Rectal smooth muscle tissue (tissue), 1 donor: ENCODE data around the gene ANKRD60.

ENCODE experiments used
- H3K27ac ChIP-seq: one replicate; pipeline ENCODE4 v1.7.0; 2013; ENCODE audit warnings: low read depth, low read length, inconsistent platforms
- H3K27me3 ChIP-seq: one replicate; pipeline ENCODE4 v1.7.0; 2013; ENCODE audit warnings: low read length; ENCODE audit not compliant: control insufficient read depth, insufficient read depth
- H3K36me3 ChIP-seq: one replicate; pipeline ENCODE4 v1.7.0; 2013; ENCODE audit warnings: low read length; ENCODE audit not compliant: control insufficient read depth, insufficient read depth
- H3K4me1 ChIP-seq: one replicate; pipeline ENCODE4 v1.7.0; 2013; ENCODE audit warnings: low read length; ENCODE audit not compliant: control insufficient read depth, insufficient read depth
- H3K4me3 ChIP-seq: one replicate; pipeline ENCODE4 v1.7.0; 2013; ENCODE audit warnings: low read length
- H3K9ac ChIP-seq: one replicate; pipeline ENCODE4 v1.7.0; 2013; ENCODE audit warnings: low read length

The ANKRD60 gene

GRCh38 chr20:58240471-58240870 is 12.0 kb upstream of the ANKRD60 start:
- H3K4me3 ChIP-seq, result no peak overlapping the region
- no peak overlapping the region for H3K9ac ChIP-seq
- H3K4me1 ChIP-seq, result no peaks in the 10 kb centered on the region
- H3K27ac ChIP-seq, result no peak overlapping the region
- no peaks in the 10 kb centered on the region for H3K27me3 ChIP-seq
- peaks cover 11% of the 10 kb centered on the region for H3K36me3 ChIP-seq

- Histone ChIP-seq H3K27me3 (no peaks in the 10 kb centered on the region), H3K36me3 (peaks cover 6% of the 10 kb centered on the region), H3K4me1 (no peaks in the 10 kb centered on the region), H3K27ac (no peak overlapping the region), H3K4me3 (no peak overlapping the region), H3K9ac (no peak overlapping the region)
Measured at GRCh38 chr20:58239216-58239615, 10.8 kb upstream of the ANKRD60 start.

DNA sequence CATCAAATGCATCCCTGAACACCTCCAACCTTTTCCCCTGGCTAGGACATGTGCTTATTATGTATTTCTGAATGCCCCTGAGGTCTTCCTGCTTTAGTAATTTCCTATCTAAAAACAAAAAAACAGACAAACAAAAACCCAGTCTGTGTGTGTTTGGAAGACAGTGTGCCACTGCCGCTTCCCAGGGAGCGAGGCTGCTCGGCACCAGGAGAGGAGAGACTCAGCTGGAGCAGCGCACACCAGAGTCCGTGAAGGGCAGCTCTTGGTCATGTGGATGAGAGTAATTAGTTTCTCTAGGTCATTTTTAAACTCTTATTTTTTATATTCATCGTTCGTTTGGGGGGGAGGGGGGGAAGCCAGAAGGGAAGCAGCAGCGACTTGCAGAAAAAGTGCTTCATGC is 10.0 kb upstream of the ANKRD60 start:
- Histone ChIP-seq H3K9ac (no peak overlapping the region), H3K27ac (no peak overlapping the region), H3K4me1 (no peaks in the 10 kb centered on the region), H3K36me3 (peaks cover 6% of the 10 kb centered on the region), H3K4me3 (no peak overlapping the region), H3K27me3 (no peaks in the 10 kb centered on the region)

DNA sequence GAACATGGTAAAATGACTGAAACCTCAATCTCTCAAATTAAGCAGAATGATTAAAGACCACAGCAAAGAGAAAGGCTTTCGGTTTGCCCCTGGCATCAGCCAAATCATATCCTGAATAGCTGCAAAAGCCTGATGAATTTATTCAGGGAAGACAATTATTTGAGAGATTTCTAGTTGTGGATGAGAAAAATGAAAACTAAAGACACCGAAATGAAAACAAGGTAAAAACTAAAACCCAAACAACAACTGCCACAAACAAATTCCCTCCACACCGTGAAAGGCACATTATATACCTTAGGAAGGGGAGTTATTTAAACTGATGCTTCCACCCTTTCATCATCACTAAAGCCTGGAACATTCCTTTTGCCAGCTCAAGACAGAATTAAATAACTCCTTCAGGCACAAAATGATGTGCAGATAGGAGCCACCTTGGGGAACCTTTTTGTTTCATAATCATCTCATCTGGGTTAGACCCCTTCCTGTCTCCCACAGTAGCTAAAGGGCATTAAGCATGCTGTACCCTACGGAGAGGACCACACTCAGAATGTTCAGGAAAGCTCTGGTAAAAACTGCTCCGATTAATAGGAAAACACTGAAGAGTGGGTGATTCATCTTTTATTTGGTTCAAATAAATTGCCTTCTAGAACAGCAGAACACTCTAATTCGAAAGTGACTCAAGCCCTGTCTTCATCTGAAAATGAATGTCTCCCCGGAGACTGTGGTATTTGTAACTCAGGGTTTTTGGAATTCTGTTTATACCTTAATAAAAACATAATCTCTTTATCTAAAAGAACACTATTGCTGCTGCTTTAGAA is 9.1 kb upstream of the ANKRD60 start:
- Histone ChIP-seq H3K36me3 (peaks cover 6% of the 10 kb centered on the region), H3K4me1 (no peaks in the 10 kb centered on the region), H3K27me3 (no peaks in the 10 kb centered on the region), H3K27ac (no peak overlapping the region), H3K4me3 (no peak overlapping the region), H3K9ac (no peak overlapping the region)

DNA sequence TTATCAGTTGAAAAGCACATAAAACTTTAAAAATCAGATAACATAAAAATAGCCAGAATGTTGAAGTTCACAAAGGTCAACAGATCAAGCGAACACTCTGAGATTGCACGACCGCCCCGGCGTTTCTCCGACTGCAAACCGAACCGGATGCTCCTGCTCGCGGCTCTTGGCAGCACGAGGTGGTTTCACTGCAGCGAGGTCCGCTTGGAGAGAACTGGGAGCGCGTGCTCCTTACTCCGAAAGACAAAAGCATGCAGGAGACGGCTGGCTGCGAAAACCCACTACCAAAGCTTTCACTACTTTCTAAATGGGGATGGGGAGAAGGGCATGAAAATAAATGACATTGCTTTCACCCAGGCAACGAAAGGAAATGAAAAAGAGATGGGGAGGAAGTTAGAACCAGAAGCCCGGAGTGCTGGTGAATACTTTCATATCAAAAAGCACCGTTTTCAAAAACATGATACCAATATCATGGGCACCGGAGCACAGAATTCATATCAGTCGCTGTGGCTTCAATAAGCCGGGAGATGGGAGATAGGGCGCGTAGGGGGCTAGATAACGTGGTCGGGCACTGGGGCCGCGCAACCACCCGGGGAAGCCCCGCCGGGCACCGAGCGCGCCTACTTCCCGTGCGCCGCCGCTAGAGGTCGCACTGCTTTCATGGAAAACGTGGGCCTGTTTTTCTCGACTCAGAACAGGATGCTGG is 8.3 kb upstream of the ANKRD60 start:
- no peak overlapping the region for H3K27ac ChIP-seq
- peak overlapping the region; percentile 68 for H3K4me3 ChIP-seq
- H3K27me3 ChIP-seq, result no peaks in the 10 kb centered on the region
- no peak overlapping the region for H3K9ac ChIP-seq
- peaks cover 6% of the 10 kb centered on the region for H3K36me3 ChIP-seq
- H3K4me1 ChIP-seq, result no peaks in the 10 kb centered on the region

GRCh38 chr20:58235010-58235409 is 6.6 kb upstream of the ANKRD60 start:
- H3K27ac ChIP-seq, result no peak overlapping the region
- no peak overlapping the region for H3K4me3 ChIP-seq
- peaks cover 6% of the 10 kb centered on the region for H3K36me3 ChIP-seq
- H3K27me3 ChIP-seq, result no peaks in the 10 kb centered on the region
- no peaks in the 10 kb centered on the region for H3K4me1 ChIP-seq
- no peak overlapping the region for H3K9ac ChIP-seq

DNA sequence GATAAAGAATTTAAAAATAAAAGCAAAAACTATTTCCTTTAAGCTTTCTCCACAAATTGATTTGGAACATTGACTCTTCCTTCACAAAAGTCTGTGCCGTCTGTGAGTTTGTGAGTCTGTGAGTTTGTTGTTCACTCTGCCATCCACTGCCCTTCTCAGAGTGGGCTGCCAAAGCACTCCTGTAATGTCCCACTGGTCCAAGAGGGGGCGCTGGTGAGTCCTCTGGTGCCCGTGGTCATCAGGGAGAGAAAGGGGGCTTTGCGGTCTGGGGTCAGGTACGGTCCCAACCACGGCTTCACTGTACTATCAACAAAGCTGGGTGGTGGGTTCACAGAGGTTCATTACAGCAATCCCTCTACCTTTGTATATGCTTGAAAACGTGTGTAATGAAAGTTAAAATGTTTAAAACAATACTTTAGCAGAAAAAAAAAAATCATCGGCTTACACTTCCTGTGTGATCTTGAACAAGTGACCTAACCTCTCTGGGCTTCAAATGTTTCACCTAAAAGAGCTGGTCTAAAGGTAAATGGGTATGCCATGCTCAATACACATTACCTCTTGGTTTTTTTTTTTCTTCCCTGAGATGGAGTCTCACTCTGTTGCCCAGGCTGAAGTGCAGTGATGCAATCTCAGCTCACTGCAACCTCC is 5.6 kb upstream of the ANKRD60 start:
- Histone ChIP-seq H3K4me1 (no peaks in the 10 kb centered on the region), H3K36me3 (no peaks in the 10 kb centered on the region), H3K27me3 (peaks cover under 1% of the 10 kb centered on the region), H3K9ac (no peak overlapping the region), H3K27ac (no peak overlapping the region), H3K4me3 (no peak overlapping the region)

DNA sequence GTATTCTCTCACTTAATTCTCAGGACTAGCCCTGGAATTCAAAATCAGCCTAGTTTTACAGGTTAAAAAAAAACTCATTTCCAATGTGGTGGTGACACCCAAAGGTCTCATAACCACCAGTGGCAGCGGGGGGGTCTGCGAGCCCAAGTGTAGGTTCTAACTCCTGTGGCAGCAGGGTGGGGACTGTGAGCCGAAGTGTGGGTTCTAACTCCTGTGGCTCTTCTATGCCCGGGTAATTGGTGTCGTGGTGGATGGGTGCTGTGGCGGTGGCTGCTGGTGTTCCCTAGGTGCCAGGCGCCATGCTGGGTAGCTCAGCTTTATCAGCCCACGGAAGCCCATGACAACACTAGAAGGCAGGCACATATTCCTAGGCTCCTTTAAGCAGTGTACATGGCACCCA is 4.9 kb upstream of the ANKRD60 start:
- Histone ChIP-seq H3K9ac (no peak overlapping the region), H3K27ac (no peak overlapping the region)

GRCh38 chr20:58231683-58232082 is 3.2 kb upstream of the ANKRD60 start:
- H3K36me3 ChIP-seq, result no peaks in the 10 kb centered on the region
- no peak overlapping the region for H3K4me3 ChIP-seq
- H3K27me3 ChIP-seq, result peaks cover 15% of the 10 kb centered on the region
- peaks cover 3% of the 10 kb centered on the region for H3K4me1 ChIP-seq
- no peak overlapping the region for H3K27ac ChIP-seq
- H3K9ac ChIP-seq, result no peak overlapping the region

More for the DNA sequence above, 4.9 kb upstream of the ANKRD60 start:
- H3K4me1 ChIP-seq, result peaks cover 3% of the 10 kb centered on the region
- no peaks in the 10 kb centered on the region for H3K36me3 ChIP-seq
- H3K4me3 ChIP-seq, result no peak overlapping the region
- peaks cover 4% of the 10 kb centered on the region for H3K27me3 ChIP-seq

GRCh38 chr20:58229198-58229798 is 845 bp upstream of the ANKRD60 start:
- H3K4me1 ChIP-seq, result peaks cover 3% of the 10 kb centered on the region
- H3K27ac ChIP-seq, result no peak overlapping the region
- peaks cover 15% of the 10 kb centered on the region for H3K27me3 ChIP-seq
- no peak overlapping the region for H3K9ac ChIP-seq
- no peak overlapping the region for H3K4me3 ChIP-seq
- H3K36me3 ChIP-seq, result no peaks in the 10 kb centered on the region

DNA sequence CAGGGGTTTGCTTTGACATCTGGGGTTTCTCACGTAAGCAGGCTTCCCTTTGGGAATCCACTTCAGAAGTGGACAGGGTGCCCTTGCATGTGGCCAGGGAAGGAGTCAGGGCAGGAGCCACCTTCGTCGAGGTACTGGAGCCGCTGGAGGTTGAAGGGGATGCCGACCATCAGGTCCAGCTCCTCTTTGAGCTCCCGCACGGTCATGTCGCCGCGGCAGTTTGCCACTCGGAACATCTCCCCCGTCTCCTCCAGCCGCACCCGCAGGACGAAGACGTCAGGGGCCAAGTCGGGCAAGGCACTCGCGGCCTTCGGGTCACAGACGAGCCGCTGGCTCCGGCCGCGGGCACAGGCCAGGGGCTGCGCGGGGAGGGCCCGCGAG is 360 bp downstream of the ANKRD60 start:
- no peaks in the 10 kb centered on the region for H3K36me3 ChIP-seq
- peaks cover 15% of the 10 kb centered on the region for H3K27me3 ChIP-seq
- H3K27ac ChIP-seq, result no peak overlapping the region
- H3K4me1 ChIP-seq, result peaks cover 3% of the 10 kb centered on the region
- H3K9ac ChIP-seq, result no peak overlapping the region
- peak overlapping the region; percentile 33 for H3K4me3 ChIP-seq

DNA sequence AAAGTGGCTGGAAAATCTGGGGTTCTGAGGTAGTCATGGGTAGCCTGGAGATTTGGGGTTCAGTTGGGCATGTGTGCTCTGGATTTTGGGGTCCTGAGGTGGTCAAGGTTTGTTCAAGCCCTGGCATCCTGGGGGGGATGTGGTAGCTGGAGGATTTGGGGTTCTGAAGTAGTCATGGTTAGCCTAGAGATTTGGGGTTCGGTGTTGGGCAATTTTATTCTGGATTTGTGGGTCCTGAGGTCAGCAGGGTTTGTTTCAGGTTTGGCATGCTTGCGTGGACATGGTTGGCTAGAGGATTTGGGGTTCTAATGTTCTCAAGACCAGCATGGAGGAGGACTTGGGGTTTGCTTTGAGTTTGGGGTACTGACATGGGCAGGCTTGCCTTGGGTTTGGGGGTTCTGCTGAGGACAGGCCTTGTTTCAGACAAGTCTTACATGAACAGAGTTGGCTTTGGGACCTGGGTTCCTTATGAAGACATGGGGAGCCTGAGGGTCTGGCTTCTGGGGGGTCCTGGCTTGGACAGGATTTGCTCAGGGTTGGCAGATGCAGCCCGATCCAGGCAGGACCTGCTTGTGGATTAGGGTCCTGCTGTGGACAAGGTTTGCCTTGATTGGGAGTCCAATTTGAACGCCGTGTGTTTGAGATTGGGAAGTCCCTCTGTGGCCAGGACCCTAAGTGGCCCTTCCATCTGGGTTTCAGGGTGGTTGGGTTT is 906 bp downstream of the ANKRD60 start:
- H3K4me3 ChIP-seq, result no peak overlapping the region
- H3K36me3 ChIP-seq, result no peaks in the 10 kb centered on the region
- no peak overlapping the region for H3K27ac ChIP-seq
- peaks cover 15% of the 10 kb centered on the region for H3K27me3 ChIP-seq
- H3K4me1 ChIP-seq, result peaks cover 3% of the 10 kb centered on the region
- no peak overlapping the region for H3K9ac ChIP-seq
